GM12891 (cell line): ENCODE results near the gene RSBN1.
"Not testable (repeated sequence)": the region's sequence is repeated elsewhere in the genome, so short reads cannot be mapped to it uniquely, and the experiment has no call there.

ENCODE experiments used
- DNase-seq: peaks from one replicate; pipeline ENCODE4 v3.0.0; 2011; ENCODE audit warnings: low spot score; ENCODE audit not compliant: insufficient read length
- FAIRE-seq: peaks from 2 replicates; lab custom pipeline; 2011; peaks lifted over from hg19 to GRCh38; lab: Jason Lieb, UNC
- PAX5 ChIP-seq: IDR thresholded peaks from 2 replicates; pipeline ENCODE4 v1.6.1; 2011; ENCODE audit warnings: low read length, moderate library complexity, mild to moderate bottlenecking; ENCODE audit not compliant: insufficient read depth, severe bottlenecking
- POLR2A ChIP-seq: IDR thresholded peaks from 2 replicates; pipeline ENCODE4 v1.6.1; 2011; ENCODE audit warnings: low read depth, low read length, control low read depth
- POLR2AphosphoS5 ChIP-seq: IDR thresholded peaks from 2 replicates; pipeline ENCODE4 v1.6.1; 2011; ENCODE audit warnings: low read depth, low read length, control low read depth
- POU2F2 ChIP-seq: IDR thresholded peaks from 2 replicates; pipeline ENCODE4 v1.6.1; 2011; ENCODE audit warnings: low read depth, mild to moderate bottlenecking, control low read depth, low read length, moderate library complexity
- SPI1 ChIP-seq: IDR thresholded peaks from 2 replicates; pipeline ENCODE4 v1.6.1; 2011; ENCODE audit warnings: low read depth, low read length, control low read depth
- TAF1 ChIP-seq: IDR thresholded peaks from 2 replicates; pipeline ENCODE4 v1.6.1; 2011; ENCODE audit warnings: low read depth, low read length, control low read depth

Gene RSBN1

GRCh38 chr1:113751114-113751513, 61.2 kb downstream of the RSBN1 start:
- FAIRE-seq = no peak
- DNase-seq = no peak
- TF ChIP-seq PAX5 (no peak), SPI1 (no peak), POU2F2 (no peak), TAF1 (no peak), POLR2A (no peak)

DNA sequence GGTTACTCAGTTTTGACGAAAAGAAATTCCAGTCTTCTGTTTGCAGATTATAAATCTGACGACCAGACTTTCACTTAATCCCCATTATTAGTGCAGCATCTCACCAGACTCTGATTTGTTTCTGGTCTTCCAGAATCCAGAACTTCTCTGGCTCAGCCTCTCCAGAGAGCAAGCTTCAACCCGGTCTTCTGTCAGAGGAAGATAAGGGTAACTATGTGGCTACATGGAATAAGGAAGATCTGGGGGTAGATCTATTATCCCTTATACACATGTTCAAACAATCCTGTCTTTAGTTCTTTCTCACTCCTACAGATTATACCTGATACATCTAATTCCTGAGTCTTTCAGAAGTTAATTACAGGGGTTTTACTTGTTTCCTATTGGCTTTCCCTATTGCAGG, 62.9 kb downstream of the RSBN1 start:
- DNase-seq (no peak), FAIRE-seq (no peak)
- TF ChIP-seq SPI1 (no peak), PAX5 (no peak), TAF1 (no peak), POU2F2 (no peak), POLR2AphosphoS5 (no peak), POLR2A (no peak)

DNA sequence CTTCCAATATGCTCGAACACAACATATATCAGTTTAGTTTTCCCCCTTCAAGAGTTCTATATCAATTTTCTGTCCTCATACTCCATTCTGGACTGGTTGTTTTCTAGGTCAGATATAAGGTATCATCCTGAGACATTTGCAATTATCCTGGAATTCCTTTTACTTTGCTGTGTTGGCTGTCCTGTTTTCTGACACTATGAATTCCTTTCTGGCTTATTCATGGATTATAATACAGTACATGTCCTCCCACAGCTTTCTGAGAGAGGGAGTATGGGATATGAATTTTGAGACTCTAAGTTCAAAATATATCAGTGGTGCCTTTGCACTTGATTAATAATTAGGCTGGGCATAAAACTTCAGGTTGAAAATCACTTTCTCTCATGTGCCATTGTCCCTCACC, 64.9 kb downstream of the RSBN1 start:
- DNase-seq = no peak
- TF ChIP-seq POLR2AphosphoS5 = no peak
- no peak for FAIRE-seq

GRCh38 chr1:113745425-113745824, 66.9 kb downstream of the RSBN1 start:
- FAIRE-seq (no peak), DNase-seq (no peak)
- no peak for TF ChIP-seq POU2F2
- TF ChIP-seq PAX5 = no peak
- TF ChIP-seq POLR2A = no peak
- no peak for TF ChIP-seq SPI1
- TF ChIP-seq TAF1 = no peak
- no peak for TF ChIP-seq POLR2AphosphoS5

- no peak for TF ChIP-seq POLR2AphosphoS5
- no peak for TF ChIP-seq SPI1
- TF ChIP-seq PAX5 = no peak
- no peak for TF ChIP-seq TAF1
- TF ChIP-seq POLR2A = no peak
- no peak for TF ChIP-seq POU2F2
- no peak for DNase-seq
- FAIRE-seq = no peak
Measured at GRCh38 chr1:113744114-113744513, 68.2 kb downstream of the RSBN1 start.

GRCh38 chr1:113742515-113742914, 69.8 kb downstream of the RSBN1 start:
- TF ChIP-seq POU2F2 (no peak), POLR2A (no peak), TAF1 (no peak), PAX5 (no peak), SPI1 (no peak), POLR2AphosphoS5 (no peak)
- peak; percentile 31 for FAIRE-seq

DNA sequence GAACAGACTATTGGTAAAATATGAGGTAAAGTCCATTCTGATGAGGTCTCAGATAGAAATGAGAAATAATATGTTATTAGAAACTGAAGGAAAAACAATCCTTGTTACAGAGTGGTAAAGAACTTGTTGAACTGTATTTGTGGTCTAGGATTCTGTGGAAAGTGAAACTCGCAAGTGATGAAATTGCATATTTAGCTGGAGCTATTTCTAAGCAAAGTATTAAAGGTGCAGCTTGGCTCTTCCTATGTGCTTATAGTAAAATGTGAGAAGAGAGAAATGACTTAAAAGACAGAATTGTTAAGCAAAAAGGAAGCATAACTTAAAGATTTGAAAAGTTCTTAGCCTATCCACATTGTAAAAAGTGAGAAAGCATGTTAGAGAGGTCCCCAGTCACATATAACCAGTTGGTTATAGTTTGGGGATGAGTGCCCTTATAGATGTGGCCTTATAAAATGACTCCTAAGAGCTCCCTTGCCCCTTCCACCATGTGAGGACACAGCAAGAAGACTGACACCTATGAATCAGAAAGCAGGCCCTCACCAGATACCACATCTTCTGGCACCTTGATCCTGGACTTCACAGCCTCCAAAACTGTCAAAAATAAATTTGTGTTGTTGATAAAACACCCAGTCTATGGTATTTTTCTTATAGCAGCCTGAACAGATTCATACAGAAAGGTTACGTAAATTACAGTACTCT, 77.8 kb downstream of the RSBN1 start:
- no peak for DNase-seq
- TF ChIP-seq POU2F2 (no peak), POLR2AphosphoS5 (no peak), POLR2A (no peak), PAX5 (no peak), SPI1 (no peak), TAF1 (no peak)
- FAIRE-seq = no peak

More at GRCh38 chr1:113742515-113742914, 69.8 kb downstream of the RSBN1 start:
- DNase-seq = no peak

DNA sequence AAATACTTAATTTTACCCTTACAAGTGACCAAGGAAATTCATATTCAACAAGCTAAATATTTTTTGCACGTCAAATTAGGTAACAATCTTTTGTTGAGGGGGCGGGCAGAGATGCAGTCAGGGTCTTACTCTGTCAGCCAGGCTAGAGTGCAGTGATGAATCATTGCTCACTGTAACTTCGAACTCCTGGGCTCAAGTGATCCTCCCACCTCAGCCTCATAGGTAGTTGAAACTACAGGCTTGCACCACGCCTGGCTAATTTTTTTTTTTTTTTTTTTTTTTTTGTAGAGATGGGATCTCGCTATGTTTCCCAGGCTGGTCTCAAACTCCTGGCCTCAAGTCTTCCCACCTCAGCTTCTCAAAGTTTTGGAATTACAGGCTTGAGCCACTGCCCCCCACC, 79.5 kb downstream of the RSBN1 start:
- TF ChIP-seq POU2F2 (no peak), POLR2A (no peak), POLR2AphosphoS5 (no peak), SPI1 (no peak), TAF1 (no peak), PAX5 (no peak)
- FAIRE-seq (no peak), DNase-seq (no peak)

- FAIRE-seq = no peak
- no peak for DNase-seq
- TF ChIP-seq POU2F2 (no peak), PAX5 (no peak), POLR2AphosphoS5 (no peak), POLR2A (no peak), TAF1 (no peak)
Measured at GRCh38 chr1:113721010-113721409, 91.3 kb downstream of the RSBN1 start.

DNA sequence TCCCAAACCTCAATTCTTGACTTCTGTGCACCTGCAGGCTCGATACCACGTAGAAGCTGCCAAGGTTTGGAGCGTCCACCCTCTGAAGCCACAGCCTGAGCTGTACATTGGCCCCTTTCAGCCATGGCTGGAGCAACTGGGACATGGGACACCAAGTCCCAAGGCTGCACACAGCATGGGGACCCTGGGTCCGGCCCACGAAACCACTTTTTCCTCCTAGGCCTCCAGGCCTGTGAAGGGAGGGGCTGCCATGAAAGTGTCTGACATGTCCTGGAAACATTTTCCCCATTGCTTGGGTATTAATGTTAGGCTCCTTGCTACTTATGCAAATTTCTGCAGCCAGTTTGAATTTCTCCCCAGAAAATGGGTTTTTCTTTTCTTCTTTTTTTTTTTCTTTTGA, 93.7 kb downstream of the RSBN1 start:
- FAIRE-seq = not testable (repeated sequence)

GRCh38 chr1:113717506-113717905, 94.8 kb downstream of the RSBN1 start:
- DNase-seq, FAIRE-seq: not testable (repeated sequence)

More for the DNA sequence above, 93.7 kb downstream of the RSBN1 start:
- DNase-seq = not testable (repeated sequence)
